DND-41 (cell line): ENCODE measurements around the gene DRD5.

Experiments
- CTCF ChIP-seq: IDR thresholded peaks from 2 replicates; pipeline ENCODE4 v1.5.1; 2012; ENCODE audit warnings: borderline replicate concordance, low read length, moderate library complexity, mild to moderate bottlenecking; ENCODE audit not compliant: poor library complexity, severe bottlenecking; ENCODE audit errors: extremely low read depth
- EZH2 ChIP-seq: IDR thresholded peaks from 3 replicates; pipeline ENCODE4 v1.6.1; 2012; ENCODE audit warnings: borderline replicate concordance, low read depth, mild to moderate bottlenecking, moderate library complexity, low read length, inconsistent platforms; ENCODE audit not compliant: severe bottlenecking

- TF ChIP-seq CTCF, result no peak
- TF ChIP-seq EZH2, result no peak
Observed at GRCh38 chr4:9833421-9833820, 52.0 kb downstream of the DRD5 start.
